HepG2 (cell line): Measurements from ENCODE around the gene RALY. TPM values are rescaled to one million over a fixed set of nuclear protein-coding genes. Genes with fewer than 3 reads are reported as not detected.

Experiments
- CEBPB ChIP-seq: IDR thresholded peaks from 2 replicates; pipeline ENCODE4 v1.6.1; 2011; ENCODE audit warnings: low read depth, low read length, improper control_type of control experiment, borderline replicate concordance
- CEBPG ChIP-seq: IDR thresholded peaks from 2 replicates; pipeline ENCODE4 v1.6.1; 2016
- FOSL2 ChIP-seq: sonication (generic); formaldehyde crosslinking; IDR thresholded peaks from 2 replicates; pipeline ENCODE4 v1.4.0; 2020; ENCODE audit warnings: missing genetic modification reagents
- FOXA3 ChIP-seq: IDR thresholded peaks from 2 replicates; pipeline ENCODE4 v1.6.1; 2016; ENCODE audit warnings: missing genetic modification reagents, missing compliant biosample characterization
- FOXO4 ChIP-seq: sonication (generic); formaldehyde crosslinking; conservative IDR thresholded peaks from 2 replicates; pipeline ENCODE4 v1.8.1; 2023; ENCODE audit warnings: missing genetic modification reagents
- GABPA ChIP-seq, 2 experiments: IDR thresholded peaks; 2 replicates each; pipeline ENCODE4 v1.6.1; 2011 to 2016; ENCODE audit warnings: low read depth in 2 of 2, low read length in 1 of 2, missing biosample characterization in 1 of 2, missing genetic modification characterization in 1 of 2
- KLF13 ChIP-seq: sonication (generic); formaldehyde crosslinking; IDR thresholded peaks from 2 replicates; pipeline ENCODE4 v1.4.0; 2020; ENCODE audit warnings: mild to moderate bottlenecking, missing genetic modification reagents
- MXD1 ChIP-seq: sonication (generic); formaldehyde crosslinking; IDR thresholded peaks from 2 replicates; pipeline ENCODE4 v1.4.0; 2020; ENCODE audit warnings: mild to moderate bottlenecking, missing genetic modification reagents
- NR0B2 ChIP-seq: sonication (generic); formaldehyde crosslinking; IDR thresholded peaks from 2 replicates; pipeline ENCODE4 v1.4.0; 2020; ENCODE audit warnings: mild to moderate bottlenecking, missing genetic modification reagents
- NR2F2 ChIP-seq: IDR thresholded peaks from 2 replicates; pipeline ENCODE4 v1.6.1; 2012; ENCODE audit warnings: low read depth, inconsistent platforms, borderline replicate concordance
- SAP130 ChIP-seq: IDR thresholded peaks from 2 replicates; pipeline ENCODE4 v1.6.1; 2016; ENCODE audit warnings: low read depth
- TOPORS ChIP-seq: sonication (generic); formaldehyde crosslinking; IDR thresholded peaks from 2 replicates; pipeline ENCODE4 v1.8.0; 2023; ENCODE audit warnings: mild to moderate bottlenecking, missing genetic modification reagents
- YY1 ChIP-seq: IDR thresholded peaks from 2 replicates; pipeline ENCODE4 v1.6.1; 2011; ENCODE audit warnings: low read length, low read depth, moderate library complexity, mild to moderate bottlenecking; ENCODE audit not compliant: insufficient read depth, insufficient replicate concordance
- polyA plus RNA-seq, 8 experiments: library from polyadenylated mRNA; depleted of rRNA in 3 of 8; stranded (reverse) in 7 of 8; unstranded in 1 of 8; fragments of >200 nt; fragmentation: Illumina TruSeq in 4 of 8; extraction: Trizol in 4 of 8; gene quantifications; 2 replicates each; pipeline versions ENCODE4 v1.2.1 to v1.2.3, GENCODE V29; 2011 to 2016; ENCODE audit warnings: low read depth in 4 of 8, missing spikeins in 1 of 8, mixed read lengths in 1 of 8; ENCODE audit not compliant: insufficient read depth in 1 of 8
- total RNA-seq, 5 experiments: library from RNA; depleted of rRNA; stranded (reverse); fragments of >200 nt; fragmentation: Illumina TruSeq; extraction: Trizol; gene quantifications; 2 replicates each; pipeline ENCODE4 v1.2.3, GENCODE V29; 2016; ENCODE audit warnings: low read depth in 1 of 5
- TF ChIP-seq, protein P1 (sequence below): sonication (generic); formaldehyde crosslinking; IDR thresholded peaks from 2 replicates; pipeline ENCODE4 v1.5.1; 2020; ENCODE audit warnings: mild to moderate bottlenecking, missing genetic modification reagents
- TF ChIP-seq, protein P2 (sequence below): IDR thresholded peaks from 2 replicates; pipeline ENCODE4 v1.4.0; 2020; ENCODE audit warnings: mild to moderate bottlenecking, missing genetic modification reagents
- TF ChIP-seq, protein P3 (sequence below): sonication (generic); formaldehyde crosslinking; conservative IDR thresholded peaks from 2 replicates; pipeline ENCODE4 v1.4.0; 2020; ENCODE audit warnings: mild to moderate bottlenecking, missing genetic modification reagents, moderate library complexity

Gene RALY
- total and polyA plus RNA-seq, 2 of the 13 experiments (the other 11 are each of a cell fraction or from before 2014, with no cell fraction given) = 178 to 186 TPM

- TF ChIP-seq GABPA (IDR thresholded peaks at IDR 0.05; ENCODE audit: low read depth, low read length) (no peak), GABPA (CRISPR knock-in tag; IDR thresholded peaks at IDR 0.05; ENCODE audit: low read depth) (no peak), KLF13 (CRISPR knock-in tag) (no peak), FOSL2 (CRISPR knock-in tag) (peak; percentile 83), FOXO4 (CRISPR knock-in tag) (no peak), FOXA3 (CRISPR knock-in tag) (peak; percentile 45; the same call in 1 of the 2 replicates), MXD1 (CRISPR knock-in tag) (no peak), TOPORS (no peak), SAP130 (0 out of 2 replicates have a peak, but pooled peaks have one; percentile 11), NR2F2 (no peak), CEBPB (peak; percentile 93), CEBPG (peak; percentile 90), YY1 (no peak), NR0B2 (CRISPR knock-in tag) (no peak)
- TF ChIP-seq, protein P1, sequence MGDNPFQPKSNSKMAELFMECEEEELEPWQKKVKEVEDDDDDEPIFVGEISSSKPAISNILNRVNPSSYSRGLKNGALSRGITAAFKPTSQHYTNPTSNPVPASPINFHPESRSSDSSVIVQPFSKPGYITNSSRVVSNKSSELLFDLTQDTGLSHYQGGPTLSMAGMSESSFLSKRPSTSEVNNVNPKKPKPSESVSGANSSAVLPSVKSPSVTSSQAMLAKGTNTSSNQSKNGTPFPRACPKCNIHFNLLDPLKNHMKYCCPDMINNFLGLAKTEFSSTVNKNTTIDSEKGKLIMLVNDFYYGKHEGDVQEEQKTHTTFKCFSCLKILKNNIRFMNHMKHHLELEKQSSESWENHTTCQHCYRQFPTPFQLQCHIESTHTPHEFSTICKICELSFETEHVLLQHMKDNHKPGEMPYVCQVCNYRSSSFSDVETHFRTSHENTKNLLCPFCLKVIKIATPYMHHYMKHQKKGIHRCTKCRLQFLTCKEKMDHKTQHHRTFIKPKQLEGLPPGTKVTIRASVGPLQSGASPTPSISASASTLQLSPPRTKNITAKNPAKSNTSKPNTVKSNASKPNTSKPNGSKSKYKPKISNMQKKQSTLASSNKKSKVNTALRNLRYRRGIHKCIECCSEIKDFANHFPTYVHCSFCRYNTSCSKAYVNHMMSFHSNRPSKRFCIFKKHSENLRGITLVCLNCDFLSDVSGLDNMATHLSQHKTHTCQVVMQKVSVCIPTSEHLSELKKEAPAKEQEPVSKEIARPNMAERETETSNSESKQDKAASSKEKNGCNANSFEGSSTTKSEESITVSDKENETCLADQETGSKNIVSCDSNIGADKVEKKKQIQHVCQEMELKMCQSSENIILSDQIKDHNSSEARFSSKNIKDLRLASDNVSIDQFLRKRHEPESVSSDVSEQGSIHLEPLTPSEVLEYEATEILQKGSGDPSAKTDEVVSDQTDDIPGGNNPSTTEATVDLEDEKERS (CRISPR knock-in tag) = no peak
- TF ChIP-seq, protein P2, sequence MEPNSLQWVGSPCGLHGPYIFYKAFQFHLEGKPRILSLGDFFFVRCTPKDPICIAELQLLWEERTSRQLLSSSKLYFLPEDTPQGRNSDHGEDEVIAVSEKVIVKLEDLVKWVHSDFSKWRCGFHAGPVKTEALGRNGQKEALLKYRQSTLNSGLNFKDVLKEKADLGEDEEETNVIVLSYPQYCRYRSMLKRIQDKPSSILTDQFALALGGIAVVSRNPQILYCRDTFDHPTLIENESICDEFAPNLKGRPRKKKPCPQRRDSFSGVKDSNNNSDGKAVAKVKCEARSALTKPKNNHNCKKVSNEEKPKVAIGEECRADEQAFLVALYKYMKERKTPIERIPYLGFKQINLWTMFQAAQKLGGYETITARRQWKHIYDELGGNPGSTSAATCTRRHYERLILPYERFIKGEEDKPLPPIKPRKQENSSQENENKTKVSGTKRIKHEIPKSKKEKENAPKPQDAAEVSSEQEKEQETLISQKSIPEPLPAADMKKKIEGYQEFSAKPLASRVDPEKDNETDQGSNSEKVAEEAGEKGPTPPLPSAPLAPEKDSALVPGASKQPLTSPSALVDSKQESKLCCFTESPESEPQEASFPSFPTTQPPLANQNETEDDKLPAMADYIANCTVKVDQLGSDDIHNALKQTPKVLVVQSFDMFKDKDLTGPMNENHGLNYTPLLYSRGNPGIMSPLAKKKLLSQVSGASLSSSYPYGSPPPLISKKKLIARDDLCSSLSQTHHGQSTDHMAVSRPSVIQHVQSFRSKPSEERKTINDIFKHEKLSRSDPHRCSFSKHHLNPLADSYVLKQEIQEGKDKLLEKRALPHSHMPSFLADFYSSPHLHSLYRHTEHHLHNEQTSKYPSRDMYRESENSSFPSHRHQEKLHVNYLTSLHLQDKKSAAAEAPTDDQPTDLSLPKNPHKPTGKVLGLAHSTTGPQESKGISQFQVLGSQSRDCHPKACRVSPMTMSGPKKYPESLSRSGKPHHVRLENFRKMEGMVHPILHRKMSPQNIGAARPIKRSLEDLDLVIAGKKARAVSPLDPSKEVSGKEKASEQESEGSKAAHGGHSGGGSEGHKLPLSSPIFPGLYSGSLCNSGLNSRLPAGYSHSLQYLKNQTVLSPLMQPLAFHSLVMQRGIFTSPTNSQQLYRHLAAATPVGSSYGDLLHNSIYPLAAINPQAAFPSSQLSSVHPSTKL (CRISPR knock-in tag) = peak; percentile 62
- TF ChIP-seq, protein P3, sequence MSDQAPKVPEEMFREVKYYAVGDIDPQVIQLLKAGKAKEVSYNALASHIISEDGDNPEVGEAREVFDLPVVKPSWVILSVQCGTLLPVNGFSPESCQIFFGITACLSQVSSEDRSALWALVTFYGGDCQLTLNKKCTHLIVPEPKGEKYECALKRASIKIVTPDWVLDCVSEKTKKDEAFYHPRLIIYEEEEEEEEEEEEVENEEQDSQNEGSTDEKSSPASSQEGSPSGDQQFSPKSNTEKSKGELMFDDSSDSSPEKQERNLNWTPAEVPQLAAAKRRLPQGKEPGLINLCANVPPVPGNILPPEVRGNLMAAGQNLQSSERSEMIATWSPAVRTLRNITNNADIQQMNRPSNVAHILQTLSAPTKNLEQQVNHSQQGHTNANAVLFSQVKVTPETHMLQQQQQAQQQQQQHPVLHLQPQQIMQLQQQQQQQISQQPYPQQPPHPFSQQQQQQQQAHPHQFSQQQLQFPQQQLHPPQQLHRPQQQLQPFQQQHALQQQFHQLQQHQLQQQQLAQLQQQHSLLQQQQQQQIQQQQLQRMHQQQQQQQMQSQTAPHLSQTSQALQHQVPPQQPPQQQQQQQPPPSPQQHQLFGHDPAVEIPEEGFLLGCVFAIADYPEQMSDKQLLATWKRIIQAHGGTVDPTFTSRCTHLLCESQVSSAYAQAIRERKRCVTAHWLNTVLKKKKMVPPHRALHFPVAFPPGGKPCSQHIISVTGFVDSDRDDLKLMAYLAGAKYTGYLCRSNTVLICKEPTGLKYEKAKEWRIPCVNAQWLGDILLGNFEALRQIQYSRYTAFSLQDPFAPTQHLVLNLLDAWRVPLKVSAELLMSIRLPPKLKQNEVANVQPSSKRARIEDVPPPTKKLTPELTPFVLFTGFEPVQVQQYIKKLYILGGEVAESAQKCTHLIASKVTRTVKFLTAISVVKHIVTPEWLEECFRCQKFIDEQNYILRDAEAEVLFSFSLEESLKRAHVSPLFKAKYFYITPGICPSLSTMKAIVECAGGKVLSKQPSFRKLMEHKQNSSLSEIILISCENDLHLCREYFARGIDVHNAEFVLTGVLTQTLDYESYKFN = no peak
Observed at GRCh38 chr20:33945391-33946081, 48.2 kb upstream of the RALY start (continued).
